Measurements from ENCODE around the gene MYH9.

DNA sequence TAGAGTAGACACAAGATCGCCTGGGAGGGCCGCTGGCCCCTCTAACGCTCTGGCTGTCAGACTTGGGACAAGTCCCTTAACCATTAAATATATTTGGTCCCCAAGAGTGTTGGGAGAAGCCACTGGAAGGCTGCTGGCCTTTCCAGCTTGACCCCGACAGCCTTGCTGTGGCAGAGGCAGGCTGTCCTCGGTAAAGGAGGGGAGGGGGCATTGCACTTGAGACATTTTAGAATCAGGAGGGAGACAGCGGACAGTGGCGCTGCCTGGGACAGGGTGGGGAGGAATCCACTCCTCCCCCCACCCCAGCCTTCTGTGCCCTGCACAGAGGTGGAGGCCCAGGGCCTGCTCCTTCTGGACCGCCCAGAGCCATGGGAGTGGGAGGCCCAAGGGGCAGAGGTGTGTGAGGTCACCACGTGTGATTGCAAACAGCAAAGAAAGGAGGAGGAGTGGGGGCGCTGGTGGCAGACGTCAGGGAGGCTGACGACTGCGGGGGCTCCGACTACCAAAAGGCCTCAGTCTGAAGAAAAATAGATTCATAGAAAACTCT lies 105.9 kb downstream of the MYH9 start:
- TF ChIP-seq, protein P1, sequence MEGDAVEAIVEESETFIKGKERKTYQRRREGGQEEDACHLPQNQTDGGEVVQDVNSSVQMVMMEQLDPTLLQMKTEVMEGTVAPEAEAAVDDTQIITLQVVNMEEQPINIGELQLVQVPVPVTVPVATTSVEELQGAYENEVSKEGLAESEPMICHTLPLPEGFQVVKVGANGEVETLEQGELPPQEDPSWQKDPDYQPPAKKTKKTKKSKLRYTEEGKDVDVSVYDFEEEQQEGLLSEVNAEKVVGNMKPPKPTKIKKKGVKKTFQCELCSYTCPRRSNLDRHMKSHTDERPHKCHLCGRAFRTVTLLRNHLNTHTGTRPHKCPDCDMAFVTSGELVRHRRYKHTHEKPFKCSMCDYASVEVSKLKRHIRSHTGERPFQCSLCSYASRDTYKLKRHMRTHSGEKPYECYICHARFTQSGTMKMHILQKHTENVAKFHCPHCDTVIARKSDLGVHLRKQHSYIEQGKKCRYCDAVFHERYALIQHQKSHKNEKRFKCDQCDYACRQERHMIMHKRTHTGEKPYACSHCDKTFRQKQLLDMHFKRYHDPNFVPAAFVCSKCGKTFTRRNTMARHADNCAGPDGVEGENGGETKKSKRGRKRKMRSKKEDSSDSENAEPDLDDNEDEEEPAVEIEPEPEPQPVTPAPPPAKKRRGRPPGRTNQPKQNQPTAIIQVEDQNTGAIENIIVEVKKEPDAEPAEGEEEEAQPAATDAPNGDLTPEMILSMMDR (IDR thresholded peaks at IDR 0.05): no peak
- no peak for TF ChIP-seq POLR2A (IDR thresholded peaks at IDR 0.05)

Measured in Peyer's patch (tissue), 4 donors.